Measurements from ENCODE around the gene UGT1A8. TPM values are rescaled to one million over a fixed set of nuclear protein-coding genes. Genes with fewer than 3 reads are reported as not detected.

The UGT1A8 gene
- total RNA-seq, 1 donor from 2014 or later: under 0.01 TPM

GRCh38 chr2:233811087-233811486 is 193.7 kb downstream of the UGT1A8 start:
- no peaks in the 10 kb centered on the region for H3K36me3 ChIP-seq (ENCODE audit: control insufficient read depth, insufficient read depth, low read length)
- no peak for FAIRE-seq
- no peak for TF ChIP-seq CTCF (IDR thresholded peaks at IDR 0.05; ENCODE audit: insufficient read depth, low read length, severe bottlenecking)
- DNase-seq (ENCODE audit: low read depth): no peak
- H3K4me3 ChIP-seq (ENCODE audit: low read depth, low read length): no peak overlapping the region
- peaks cover 7% of the 10 kb centered on the region for H3K27me3 ChIP-seq (ENCODE audit: control insufficient read depth, insufficient read depth, low read length)

- Histone ChIP-seq H3K27me3 (ENCODE audit: control insufficient read depth, insufficient read depth, low read length) (peaks cover 7% of the 10 kb centered on the region), H3K4me3 (ENCODE audit: low read depth, low read length) (no peak overlapping the region), H3K36me3 (ENCODE audit: control insufficient read depth, insufficient read depth, low read length) (no peaks in the 10 kb centered on the region)
- no peak for TF ChIP-seq CTCF (IDR thresholded peaks at IDR 0.05; ENCODE audit: insufficient read depth, low read length, severe bottlenecking)
- DNase-seq (ENCODE audit: low read depth) (no peak), FAIRE-seq (no peak)
Measured at GRCh38 chr2:233811732-233812131, 194.3 kb downstream of the UGT1A8 start.

- Histone ChIP-seq H3K4me3 (ENCODE audit: low read depth, low read length) (no peak overlapping the region), H3K27me3 (ENCODE audit: control insufficient read depth, insufficient read depth, low read length) (peaks cover 4% of the 10 kb centered on the region), H3K36me3 (ENCODE audit: control insufficient read depth, insufficient read depth, low read length) (no peaks in the 10 kb centered on the region)
- DNase-seq (ENCODE audit: low read depth): no peak
- FAIRE-seq: no peak
- TF ChIP-seq CTCF (IDR thresholded peaks at IDR 0.05; ENCODE audit: insufficient read depth, low read length, severe bottlenecking): no peak
Measured at GRCh38 chr2:233813236-233814055, 196.0 kb downstream of the UGT1A8 start.

GRCh38 chr2:233814056-233814835 is 196.8 kb downstream of the UGT1A8 start:
- FAIRE-seq (no peak), DNase-seq (ENCODE audit: low read depth) (peak; percentile 29)
- H3K36me3 ChIP-seq (ENCODE audit: control insufficient read depth, insufficient read depth, low read length): no peaks in the 10 kb centered on the region
- H3K27me3 ChIP-seq (ENCODE audit: control insufficient read depth, insufficient read depth, low read length): peaks cover 2% of the 10 kb centered on the region
- no peak overlapping the region for H3K4me3 ChIP-seq (ENCODE audit: low read depth, low read length)
- no peak for TF ChIP-seq CTCF (IDR thresholded peaks at IDR 0.05; ENCODE audit: insufficient read depth, low read length, severe bottlenecking)

GRCh38 chr2:233815861-233816260 is 198.4 kb downstream of the UGT1A8 start:
- H3K36me3 ChIP-seq (ENCODE audit: control insufficient read depth, insufficient read depth, low read length): no peaks in the 10 kb centered on the region
- no peak for TF ChIP-seq CTCF (IDR thresholded peaks at IDR 0.05; ENCODE audit: insufficient read depth, low read length, severe bottlenecking)
- DNase-seq (ENCODE audit: low read depth) (no peak), FAIRE-seq (no peak)
- peaks cover 2% of the 10 kb centered on the region for H3K27me3 ChIP-seq (ENCODE audit: control insufficient read depth, insufficient read depth, low read length)
- H3K4me3 ChIP-seq (ENCODE audit: low read depth, low read length): no peak overlapping the region
